Chondrocyte (in vitro differentiated cells): ENCODE data around the gene ERGIC1. TPM values are rescaled to one million over a fixed set of nuclear protein-coding genes. Genes with fewer than 3 reads are reported as not detected.
A peak's percentile ranks its signal among the peaks of the same experiment; 100 is the strongest.

ENCODE experiments used
- DNase-seq: peaks from one replicate; pipeline ENCODE4 v3.0.0; 2021; ENCODE audit warnings: mixed read lengths, low spot score
- H3K27ac Mint-ChIP-seq: one replicate; pipeline ENCODE4 v1.8.0; 2021; ENCODE audit warnings: mild to moderate bottlenecking, moderate library complexity, mixed read lengths; ENCODE audit not compliant: unreplicated experiment
- H3K27me3 Mint-ChIP-seq: 2 replicates; pipeline ENCODE4 v1.8.0; 2021; ENCODE audit warnings: low read depth, mixed read lengths
- H3K36me3 Mint-ChIP-seq: 2 replicates; pipeline ENCODE4 v1.8.0; 2021; ENCODE audit warnings: low read depth, mixed read lengths
- H3K4me1 Mint-ChIP-seq: 2 replicates; pipeline ENCODE4 v1.8.0; 2021; ENCODE audit warnings: low read depth, mild to moderate bottlenecking, mixed read lengths
- H3K4me3 Mint-ChIP-seq: one replicate; pipeline ENCODE4 v1.8.0; 2021; ENCODE audit warnings: mild to moderate bottlenecking, moderate library complexity, mixed read lengths; ENCODE audit not compliant: unreplicated experiment
- H3K9me3 Mint-ChIP-seq: 2 replicates; pipeline ENCODE4 v1.8.0; 2021; ENCODE audit warnings: low read depth, mixed read lengths
- CTCF ChIP-seq: fragments of 200-600 bp; sonication (generic); IDR thresholded peaks from 2 replicates; pipeline ENCODE4 v1.5.0; 2021; ENCODE audit warnings: antibody characterized with exemption, mild to moderate bottlenecking, moderate library complexity
- total RNA-seq: library from RNA; stranded (reverse); gene quantifications from 3 replicates; pipeline ENCODE4 v1.2.1, GENCODE V29; 2021

The ERGIC1 gene
- total RNA-seq, 1 donor from 2014 or later, result 141 TPM

GRCh38 chr5:172867761-172868435 is 33.8 kb downstream of the ERGIC1 start:
- no peaks in the 10 kb centered on the region for H3K9me3 Mint-ChIP-seq
- no peak for DNase-seq
- peaks cover 11% of the 10 kb centered on the region for H3K4me1 Mint-ChIP-seq
- H3K27me3 Mint-ChIP-seq, result no peaks in the 10 kb centered on the region
- no peaks in the 10 kb centered on the region for H3K36me3 Mint-ChIP-seq
- no peak overlapping the region for H3K27ac Mint-ChIP-seq
- no peak for TF ChIP-seq CTCF
- H3K4me3 Mint-ChIP-seq, result no peak overlapping the region

- no peaks in the 10 kb centered on the region for H3K36me3 Mint-ChIP-seq
- TF ChIP-seq CTCF, result no peak
- peak overlapping the region; percentile 20 for H3K4me3 Mint-ChIP-seq
- no peaks in the 10 kb centered on the region for H3K9me3 Mint-ChIP-seq
- peaks cover 10% of the 10 kb centered on the region for H3K4me1 Mint-ChIP-seq
- no peak for DNase-seq
- no peaks in the 10 kb centered on the region for H3K27me3 Mint-ChIP-seq
- H3K27ac Mint-ChIP-seq, result no peak overlapping the region
Observed at GRCh38 chr5:172868436-172868923, 34.4 kb downstream of the ERGIC1 start.

GRCh38 chr5:172868924-172869591 is 35.0 kb downstream of the ERGIC1 start:
- H3K27ac Mint-ChIP-seq, result no peak overlapping the region
- H3K9me3 Mint-ChIP-seq, result no peaks in the 10 kb centered on the region
- no peaks in the 10 kb centered on the region for H3K27me3 Mint-ChIP-seq
- no peaks in the 10 kb centered on the region for H3K36me3 Mint-ChIP-seq
- peak overlapping the region; percentile 20 for H3K4me3 Mint-ChIP-seq
- TF ChIP-seq CTCF, result peak; percentile 75
- DNase-seq, result no peak
- peaks cover 10% of the 10 kb centered on the region for H3K4me1 Mint-ChIP-seq

GRCh38 chr5:172869691-172870090 is 35.6 kb downstream of the ERGIC1 start:
- no peak overlapping the region for H3K4me3 Mint-ChIP-seq
- DNase-seq, result no peak

More at GRCh38 chr5:172869691-172870090, 35.6 kb downstream of the ERGIC1 start:
- Mint-ChIP-seq H3K36me3 (no peaks in the 10 kb centered on the region), H3K9me3 (no peaks in the 10 kb centered on the region), H3K4me1 (peaks cover 5% of the 10 kb centered on the region), H3K27me3 (no peaks in the 10 kb centered on the region), H3K27ac (no peak overlapping the region)
- no peak for TF ChIP-seq CTCF
